NCI-H1092 (cell line): ENCODE measurements around the gene OOSP2.

ENCODE experiments used
- DNase-seq: peaks from one replicate; lab custom pipeline; 2025; lab: John Stamatoyannopoulos, UW

OOSP2 gene

DNA sequence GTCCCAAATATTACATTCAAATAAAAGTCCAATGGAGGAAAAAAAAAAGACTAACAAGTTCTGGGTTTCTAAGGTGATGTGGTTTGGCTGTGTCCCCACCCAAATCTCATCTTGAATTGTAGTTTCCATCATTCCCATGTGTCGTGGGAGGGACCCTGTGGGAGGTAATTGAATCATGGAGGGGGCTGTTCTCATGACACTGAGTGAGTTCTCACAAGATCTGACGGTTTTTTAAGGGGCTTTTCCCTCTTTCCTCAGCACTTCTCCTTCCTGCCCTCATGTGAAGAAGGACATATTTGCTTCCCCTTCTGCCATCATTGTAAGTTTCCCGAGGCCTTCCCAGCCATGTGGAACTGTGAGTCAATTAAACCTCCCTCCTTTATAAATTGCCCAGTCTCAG, 40.3 kb downstream of the OOSP2 start:
- DNase-seq, result no peak

DNA sequence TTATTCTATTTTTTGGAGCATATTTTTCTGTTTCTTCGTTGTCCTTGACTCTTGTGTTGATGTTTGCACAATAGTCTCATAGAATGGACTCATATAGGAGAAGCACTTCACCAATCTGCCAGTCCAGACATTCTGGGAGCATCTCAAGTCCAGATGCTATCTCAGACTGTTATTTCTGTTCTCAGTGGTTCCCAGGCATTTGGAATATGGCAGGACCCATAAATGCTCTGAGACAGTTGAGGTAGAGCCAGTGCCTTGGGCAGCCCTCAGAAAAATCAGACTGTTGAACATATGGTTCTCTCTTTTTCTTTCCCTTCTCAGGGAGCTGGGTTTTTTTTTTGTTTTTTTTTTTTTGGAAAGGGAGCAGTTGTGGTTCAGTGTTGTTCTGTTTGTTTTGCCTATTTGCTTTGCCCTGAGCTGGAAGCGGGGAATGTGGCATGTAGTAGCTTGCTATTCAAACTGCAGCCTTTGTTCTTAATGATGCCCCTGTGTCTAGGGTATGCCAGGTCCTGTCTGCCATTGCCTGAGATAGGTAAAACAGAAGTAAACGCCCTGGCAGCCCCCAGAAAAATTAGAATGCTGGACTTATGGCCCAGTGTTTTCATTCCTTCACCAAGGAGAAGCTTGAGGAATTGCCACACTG, 44.5 kb downstream of the OOSP2 start:
- DNase-seq, result no peak

DNA sequence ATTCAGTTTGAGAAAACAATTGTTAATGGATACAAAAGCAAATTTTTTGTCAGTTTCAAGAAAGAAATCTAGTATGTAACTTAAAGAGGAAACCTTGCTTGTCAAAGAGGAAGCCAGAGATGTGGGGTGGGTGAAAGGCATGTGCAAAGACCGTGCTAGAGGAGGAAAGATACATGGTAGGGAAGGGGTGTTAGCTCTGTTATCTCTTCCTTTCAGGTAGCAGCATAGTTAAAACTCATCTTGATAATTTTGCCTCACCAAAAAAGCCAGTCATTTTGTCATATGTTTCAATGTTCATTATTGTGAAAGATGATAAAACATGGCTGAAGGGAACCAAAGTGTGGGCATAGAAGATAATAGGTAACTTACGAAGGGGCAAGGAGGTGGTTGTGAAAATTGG, 45.7 kb downstream of the OOSP2 start:
- DNase-seq, result no peak

DNA sequence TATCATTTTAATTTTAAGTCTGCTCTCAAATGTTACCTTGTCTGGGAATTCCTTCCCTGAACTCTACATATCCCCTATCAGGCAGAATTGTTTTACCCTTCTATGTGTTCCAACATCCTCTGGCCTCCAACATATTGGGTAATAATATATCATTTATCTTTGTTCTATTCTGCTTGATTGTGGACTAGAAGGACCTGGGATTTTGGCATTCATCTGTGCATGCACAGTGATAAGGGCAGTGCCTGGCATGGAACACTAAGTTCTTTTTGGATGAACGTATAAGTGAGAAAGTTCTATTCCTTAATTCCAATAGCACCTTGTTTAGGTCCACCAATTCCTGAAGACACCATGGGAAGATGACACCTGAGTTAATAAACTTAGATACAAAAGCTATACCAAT, 47.0 kb downstream of the OOSP2 start:
- no peak for DNase-seq

DNA sequence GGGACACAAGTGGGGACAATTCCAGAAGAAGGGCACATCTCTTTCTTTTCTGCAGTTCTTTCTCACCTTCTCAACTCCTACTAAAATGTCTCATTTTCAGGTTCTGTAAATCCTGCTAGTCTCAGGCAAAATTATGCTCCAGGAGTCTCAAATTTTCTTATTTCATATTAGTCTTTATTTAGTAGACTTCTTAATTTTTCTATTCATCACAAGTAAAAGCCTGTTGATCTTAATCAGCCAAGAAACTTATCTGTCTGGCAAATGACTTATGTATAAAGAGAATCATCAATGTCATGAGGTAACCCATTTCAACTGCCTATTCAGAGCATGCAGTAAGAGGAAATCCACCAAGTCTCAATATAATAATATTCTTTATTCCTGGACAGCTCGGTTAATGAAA, 48.2 kb downstream of the OOSP2 start, which contains the start of gene MS4A2:
MS4A2 (plus strand) TSS at position 301 of the 400 bp plus-strand sequence. CDS start 102 bp downstream, outside the sequence.
- no peak for DNase-seq

DNA sequence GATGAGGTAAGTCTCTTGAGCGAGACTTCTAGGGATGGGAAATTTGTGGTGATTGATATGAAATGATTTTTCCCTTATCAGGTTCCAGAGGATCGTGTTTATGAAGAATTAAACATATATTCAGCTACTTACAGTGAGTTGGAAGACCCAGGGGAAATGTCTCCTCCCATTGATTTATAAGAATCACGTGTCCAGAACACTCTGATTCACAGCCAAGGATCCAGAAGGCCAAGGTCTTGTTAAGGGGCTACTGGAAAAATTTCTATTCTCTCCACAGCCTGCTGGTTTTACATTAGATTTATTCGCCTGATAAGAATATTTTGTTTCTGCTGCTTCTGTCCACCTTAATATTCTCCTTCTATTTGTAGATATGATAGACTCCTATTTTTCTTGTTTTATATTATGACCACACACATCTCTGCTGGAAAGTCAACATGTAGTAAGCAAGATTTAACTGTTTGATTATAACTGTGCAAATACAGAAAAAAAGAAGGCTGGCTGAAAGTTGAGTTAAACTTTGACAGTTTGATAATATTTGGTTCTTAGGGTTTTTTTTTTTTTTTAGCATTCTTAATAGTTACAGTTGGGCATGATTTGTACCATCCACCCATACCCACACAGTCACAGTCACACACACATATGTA, 55.4 kb downstream of the OOSP2 start:
- no peak for DNase-seq

DNA sequence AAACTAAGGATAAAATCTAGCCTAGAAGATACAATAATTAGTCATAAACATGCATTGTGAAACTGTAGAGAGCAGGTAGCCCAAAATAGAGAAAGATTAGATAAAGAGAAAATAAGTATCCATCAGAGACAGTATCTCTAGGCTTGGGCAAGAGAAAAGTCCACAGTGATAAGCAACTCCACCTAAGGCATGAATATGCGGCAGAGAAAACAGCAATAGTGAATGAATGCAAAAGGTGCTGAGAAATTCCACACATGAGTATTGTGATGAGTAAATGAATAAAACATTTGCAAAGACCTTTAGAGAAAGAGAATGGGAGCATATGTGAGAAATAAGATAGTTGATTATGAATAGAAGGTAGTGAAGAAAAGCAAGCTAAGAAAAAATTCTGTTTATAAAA, 57.0 kb downstream of the OOSP2 start:
- no peak for DNase-seq
